Bone marrow (tissue), 2 donors: Measurements from ENCODE around the gene NPHP4.

Experiments
- DNase-seq, 2 donors: peaks; one replicate each; lab custom pipeline; 2025; lab: John Stamatoyannopoulos, UW

The NPHP4 gene

DNA sequence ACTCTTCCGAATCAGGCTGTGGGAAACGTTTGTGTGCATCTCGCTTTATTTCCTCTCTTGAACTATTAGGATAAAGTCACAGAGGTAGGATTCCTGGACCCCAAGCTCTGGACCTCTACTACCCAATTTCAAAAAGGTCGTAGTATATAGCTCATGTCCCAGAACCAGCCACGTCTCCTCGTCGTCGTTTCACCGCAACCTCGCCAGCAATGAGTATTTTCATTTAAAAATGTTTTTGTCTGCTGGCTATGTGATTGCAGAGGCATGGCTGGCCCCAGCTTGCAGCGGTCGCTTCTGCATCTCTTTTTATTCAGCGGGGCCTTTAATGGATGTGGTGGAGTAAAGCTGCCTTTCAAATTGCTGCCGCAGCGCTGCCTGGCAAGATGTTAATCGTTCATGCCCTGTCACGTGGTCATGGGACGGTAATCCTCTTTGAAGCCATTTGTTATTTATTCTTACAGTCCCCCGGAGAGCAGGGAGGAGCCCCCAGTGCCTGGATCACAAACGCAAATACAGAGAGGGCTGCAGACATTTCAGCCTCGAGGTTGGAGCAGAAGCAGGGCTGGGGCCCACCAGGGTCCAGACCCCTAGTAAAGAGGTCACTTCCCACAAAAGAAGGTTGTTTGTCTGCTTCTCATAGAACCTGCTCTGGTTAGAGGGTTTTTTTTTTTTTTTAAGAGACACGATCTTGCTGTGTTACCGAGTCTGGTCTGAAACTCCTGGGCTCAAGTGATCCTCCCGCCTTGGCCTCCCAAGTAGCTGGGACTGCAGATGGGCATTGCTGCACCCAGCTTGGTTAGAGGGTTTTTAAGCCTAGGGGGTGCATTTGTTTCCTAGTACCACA, 11.6 kb upstream of the NPHP4 start:
- DNase-seq = no peak

DNA sequence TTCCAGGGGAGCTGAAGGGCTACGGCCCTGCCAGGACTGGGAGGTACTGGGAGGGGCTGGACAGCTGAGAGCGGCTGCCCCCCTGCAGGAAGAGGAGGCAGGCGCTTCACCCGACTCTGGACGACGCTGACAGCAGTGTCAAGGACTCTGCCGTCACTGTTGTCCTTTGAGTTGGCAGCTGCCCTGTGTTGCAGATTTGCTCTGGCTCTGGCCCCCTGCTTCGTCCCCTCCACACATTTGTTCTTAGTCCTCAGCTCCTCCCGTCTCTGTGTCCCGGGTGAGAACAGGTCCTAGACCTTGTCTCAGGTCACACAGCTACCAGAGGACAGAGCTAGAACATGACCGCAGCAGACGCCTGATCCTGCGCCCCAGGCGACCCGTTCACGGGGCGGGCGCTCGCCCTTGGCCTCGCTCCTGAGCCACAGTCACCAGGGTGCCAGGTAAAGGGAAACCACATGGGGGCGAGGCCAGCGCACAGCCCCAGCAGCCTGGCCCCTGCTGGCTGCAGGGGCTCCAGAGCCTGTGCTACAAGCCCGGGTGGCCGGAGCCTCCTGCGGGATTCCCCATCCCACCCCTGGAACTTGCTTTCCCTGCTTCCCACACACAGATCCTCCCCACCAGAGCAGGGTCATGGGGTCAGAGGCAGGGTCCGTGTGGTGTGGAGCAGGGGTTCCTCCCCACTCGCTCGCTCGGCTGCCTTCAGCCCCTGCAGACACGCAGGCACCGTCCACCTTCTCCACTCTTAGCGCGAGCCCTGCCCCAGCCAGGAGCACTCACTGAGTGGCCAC, 10.7 kb upstream of the NPHP4 start:
- no peak for DNase-seq

DNA sequence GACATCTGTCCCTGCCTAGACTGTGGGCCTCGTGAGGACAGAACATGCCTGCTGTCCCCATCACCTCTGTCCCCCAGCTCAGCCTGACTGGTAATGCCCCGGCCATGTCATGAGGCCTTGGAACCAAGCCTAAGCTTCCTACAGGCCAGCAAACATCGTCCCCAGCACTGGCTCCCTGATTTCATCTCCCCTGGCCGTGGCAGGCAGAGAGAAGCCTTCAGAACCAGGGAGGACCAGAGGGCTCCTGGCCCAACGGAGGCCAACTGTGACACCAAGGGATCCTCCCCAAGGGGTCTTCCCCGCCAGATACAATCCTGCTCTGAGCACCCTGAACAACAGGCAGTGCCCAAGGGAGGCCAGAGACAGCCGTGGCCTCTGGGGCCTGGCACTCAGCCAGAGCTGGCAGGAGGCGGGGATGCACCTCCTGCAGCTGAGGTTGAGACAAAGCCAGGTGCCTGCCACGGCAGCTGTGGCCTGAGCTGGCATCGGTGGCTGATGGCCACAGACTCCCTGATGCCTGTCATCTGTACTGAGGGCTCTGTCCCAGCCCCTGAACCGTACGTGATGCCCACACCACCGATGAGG, 9.9 kb upstream of the NPHP4 start:
- no peak for DNase-seq

DNA sequence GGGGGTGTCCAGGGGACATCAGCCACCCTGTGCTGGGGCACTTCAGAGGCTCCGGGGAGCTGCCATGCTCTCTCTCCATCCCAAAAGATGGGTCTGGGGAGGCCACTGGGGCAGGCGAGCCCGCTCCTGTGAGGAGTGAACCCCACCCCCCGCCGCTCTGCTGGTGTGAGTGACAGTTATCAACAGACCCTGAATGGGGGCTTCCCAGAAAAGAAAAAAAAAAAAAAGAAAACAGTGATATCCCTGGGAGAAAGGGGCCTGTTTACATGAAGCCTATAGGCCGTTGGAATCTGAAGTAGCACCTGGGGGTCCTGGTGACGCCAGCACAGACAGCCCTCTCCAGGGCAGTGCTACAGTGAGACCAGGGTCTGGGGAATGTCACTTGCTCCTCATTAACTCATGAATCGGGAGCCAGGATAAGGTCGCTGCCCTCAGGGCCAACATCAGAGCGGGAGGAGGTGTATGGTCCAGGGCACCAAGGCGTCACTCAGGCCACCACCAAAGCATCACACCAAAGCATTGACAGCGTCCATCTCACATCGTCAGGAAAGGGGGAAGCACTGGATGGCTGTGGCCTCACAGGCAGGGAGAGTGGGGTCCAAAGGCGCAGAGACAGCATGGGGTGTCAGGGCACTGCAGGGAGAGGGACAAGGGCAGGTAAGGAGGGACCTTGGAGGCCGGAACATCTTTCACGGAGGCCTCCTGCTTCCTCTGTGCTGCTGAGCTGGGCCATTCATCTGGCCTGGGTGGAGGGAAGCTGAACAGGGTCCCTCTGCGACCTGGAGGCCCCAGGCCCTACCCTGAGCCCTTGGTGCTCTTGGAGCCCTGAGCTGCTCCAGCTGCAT, 8.4 kb upstream of the NPHP4 start:
- DNase-seq = no peak

DNA sequence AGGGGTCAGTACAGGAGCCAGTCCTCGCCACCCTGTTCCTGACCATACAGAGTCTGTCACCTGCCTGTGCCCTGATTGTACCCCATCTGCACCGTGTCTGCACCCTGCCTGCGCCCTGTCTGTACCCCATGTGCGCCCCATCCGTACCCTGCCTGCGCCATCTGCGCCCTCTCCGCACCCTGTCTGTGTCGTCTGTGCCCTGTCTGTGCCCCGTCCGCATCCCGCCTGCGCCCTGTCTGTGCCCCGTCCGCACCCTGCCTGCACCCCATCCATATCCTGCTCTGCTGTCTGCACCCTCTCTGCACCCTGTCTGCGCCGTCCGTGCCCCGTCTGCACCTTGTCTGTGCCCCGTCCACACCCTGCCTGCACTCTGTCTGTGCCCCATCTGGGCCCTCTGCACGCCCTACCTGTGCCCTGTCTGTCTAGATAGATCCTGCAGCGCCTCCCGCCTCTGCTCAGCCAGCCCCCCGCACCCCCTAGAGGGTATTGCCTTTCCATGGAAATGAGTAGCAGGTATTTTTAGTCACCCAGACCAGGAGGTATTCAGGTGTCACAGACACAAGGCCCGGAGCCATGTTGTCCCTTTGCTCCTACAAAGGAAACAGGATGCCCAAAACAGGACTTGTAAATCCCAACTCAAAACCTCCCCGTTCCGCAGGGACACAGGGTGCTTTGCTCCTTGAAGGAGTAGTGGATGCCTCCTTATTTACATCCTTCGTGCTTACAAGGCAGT, 7.7 kb upstream of the NPHP4 start:
- no peak for DNase-seq

DNA sequence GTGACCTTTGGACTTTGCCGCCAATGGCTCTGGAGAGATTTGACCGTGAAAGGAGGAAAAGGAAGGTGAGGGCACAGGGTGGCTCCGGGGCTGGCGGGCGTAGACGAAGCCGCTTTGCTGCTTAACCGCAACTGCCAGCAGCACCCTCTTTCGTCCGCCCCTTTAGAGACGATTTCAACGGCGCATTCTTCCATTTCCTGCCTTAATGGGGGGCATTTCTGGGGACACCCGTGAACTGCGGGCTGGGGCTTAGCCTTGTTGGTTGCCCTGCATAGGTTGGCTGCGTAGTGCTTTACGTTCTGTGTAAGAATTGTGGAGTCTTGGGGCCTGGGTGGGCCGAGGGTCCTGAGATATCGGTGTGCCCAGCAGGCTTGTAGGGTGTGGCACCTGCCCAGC, 6.7 kb upstream of the NPHP4 start:
- DNase-seq = no peak

DNA sequence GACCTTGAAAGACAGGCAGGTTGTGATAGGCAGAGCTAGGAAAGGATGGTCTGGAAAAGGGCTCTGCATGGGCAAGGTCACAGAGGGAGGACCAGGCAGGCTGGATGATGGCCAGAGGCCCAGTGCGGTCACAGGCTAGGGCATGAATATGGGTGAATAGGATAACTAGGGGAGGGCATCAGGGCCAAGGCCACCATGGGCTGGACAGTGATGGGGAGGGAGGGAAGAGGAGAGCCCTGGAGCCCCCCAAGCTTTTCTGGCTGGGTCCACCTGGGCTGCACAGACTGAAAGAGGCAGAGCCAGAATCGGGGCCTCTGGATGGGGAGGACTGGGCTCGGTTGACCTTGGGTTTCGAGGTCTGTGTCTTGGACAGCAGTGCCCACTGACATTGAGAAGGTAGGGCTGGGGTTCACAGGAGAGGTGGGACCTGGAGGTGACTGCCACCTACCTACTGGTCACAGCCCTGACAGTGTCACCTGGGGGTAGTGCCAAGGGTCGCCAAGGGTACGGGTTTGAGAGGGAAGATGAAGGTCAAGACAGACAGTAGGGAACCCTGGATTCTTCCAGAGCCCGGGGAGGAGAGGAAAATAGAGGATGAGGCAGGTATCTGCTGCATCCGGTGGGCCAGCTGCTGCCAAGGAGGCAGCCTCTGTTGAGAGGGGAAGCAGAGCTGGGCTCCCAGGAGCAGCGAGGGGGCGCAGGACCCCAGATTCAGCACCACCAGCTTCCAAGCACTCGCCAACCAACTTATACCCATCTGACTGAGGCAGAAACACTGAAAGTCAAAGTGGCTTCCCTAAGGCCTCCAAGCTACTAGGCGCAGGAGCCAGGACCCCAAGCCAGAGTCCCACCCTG, 6.1 kb upstream of the NPHP4 start:
- no peak for DNase-seq

DNA sequence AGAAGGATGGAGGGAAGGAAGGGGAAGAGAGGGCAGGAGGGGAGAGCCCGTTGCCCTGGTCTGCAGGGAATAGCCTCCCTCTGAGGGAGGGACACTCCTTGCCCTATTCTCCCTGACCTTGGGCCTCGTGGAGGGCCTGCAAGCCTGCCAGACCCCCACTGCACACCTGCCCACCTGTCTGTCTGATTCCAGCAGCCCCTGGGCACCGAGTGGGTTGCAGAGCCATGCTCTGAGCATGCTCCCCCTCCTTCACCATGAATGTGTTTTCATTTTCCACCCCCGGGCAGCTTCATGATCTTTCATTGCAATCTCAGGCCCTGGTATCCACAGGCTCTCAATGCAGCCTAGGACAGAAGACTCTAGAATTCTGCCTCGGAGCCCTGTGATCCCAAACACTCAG, 5.1 kb upstream of the NPHP4 start:
- DNase-seq = no peak

DNA sequence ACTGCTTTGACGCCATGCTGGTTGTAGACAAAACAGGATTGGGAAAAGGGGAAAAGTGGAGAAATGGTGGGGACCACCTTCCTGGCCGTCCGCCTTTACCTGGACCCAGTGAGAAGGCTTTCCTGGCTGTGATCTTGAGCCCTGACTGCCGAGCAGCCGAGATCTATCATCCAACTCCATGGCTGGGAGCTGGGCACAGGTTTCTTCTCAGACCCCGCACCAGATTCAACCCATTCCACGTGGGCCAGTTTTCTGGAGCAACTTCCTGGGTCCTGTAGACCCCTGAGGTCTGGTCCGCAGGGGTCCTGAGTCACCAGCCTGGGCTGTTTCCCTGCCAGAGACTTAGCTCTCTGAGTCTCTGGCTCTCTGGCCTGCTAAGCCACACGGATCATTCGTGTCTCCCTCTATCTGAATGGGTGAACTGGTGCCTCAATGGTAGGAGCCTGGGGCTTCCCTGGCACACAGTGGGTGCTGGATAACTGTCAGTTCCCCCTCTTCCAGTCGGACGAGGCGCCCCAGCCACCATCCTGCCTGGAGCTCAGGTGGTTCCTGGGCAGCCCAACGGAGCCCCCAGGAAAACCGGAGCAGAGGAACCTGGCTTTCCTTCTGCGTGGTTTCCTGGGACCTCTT, 4.5 kb upstream of the NPHP4 start:
- DNase-seq = no peak

DNA sequence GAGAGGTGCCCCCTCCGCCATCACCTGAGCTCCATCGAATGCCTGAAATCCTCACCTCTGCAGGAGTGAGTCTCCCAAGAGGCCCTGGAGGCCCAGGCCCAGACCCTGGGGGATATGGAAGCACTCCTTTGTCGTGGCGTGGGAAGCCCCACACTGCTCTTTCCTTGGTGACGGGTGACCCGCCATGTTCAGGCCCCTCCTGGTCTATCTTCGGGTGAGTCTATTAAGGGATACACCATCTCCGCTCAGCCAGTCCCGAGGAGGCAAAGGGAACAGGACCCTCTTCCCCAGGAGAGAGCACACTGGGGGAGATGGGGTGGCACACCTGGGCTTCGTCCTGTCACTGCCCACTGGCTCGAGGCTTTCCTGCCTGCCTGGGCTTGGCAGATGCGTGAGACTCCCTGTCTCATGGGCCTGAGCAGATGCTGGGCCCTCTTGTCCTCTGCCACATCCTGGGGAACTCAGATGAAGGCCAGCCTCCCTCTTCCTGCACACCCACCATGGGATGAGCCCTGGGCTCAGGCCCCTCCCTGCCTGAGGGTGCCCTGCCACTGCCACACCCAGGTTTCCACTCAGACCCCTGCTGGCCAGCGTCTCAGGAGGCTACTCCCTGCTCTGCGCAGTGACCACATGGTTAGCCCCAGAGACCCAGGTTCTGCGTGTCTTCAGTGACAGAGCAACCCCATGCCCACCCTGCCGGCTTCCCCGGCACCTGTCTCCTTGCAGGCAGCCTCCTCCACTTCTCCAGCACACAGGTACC, 3.8 kb upstream of the NPHP4 start:
- DNase-seq = no peak

DNA sequence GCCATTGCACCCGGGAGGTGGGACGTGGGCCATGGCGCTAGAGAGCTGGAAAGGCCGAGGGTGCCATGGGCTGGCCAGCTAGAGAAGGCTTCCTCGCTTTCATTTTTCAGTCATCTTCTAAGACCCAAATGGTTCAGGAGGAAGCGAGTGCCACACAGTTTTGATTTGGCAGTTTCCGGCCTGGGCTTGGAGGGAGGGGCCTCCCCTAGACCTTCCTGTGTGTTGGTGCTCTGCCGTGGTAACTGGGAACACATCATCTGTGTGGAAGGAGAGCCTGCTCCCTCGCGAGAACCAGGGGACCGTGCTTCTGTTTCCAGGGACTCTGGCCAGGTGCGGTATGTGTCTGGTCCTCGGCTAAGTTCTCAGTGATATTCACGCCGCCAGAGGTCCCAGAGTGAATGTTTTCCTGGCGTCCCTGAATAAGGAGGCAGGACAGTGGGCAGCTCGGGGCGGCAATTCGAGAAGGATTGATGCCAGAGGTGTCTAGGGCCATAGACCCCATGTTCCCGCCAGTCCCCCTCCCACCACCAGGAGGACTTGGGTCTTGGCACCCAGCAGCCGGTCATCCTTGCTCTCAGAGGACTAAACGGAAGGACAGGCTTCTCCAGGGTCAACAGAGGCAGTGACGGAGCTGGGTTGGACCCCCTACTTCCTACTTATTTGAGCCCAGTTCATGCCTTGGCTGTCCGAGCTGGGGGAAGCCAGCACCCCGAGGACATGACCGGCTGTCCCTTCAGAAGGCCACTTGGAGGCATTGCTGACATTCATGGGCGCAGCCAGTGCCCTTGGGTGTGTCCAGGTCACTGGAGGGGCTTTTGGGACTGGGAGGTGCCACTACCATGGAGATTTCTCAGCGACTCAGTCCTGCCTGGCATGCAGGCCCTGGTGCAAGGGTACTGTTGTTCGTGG, 2.7 kb upstream of the NPHP4 start:
- DNase-seq = peak in 1 of 2 donors; percentile 16

DNA sequence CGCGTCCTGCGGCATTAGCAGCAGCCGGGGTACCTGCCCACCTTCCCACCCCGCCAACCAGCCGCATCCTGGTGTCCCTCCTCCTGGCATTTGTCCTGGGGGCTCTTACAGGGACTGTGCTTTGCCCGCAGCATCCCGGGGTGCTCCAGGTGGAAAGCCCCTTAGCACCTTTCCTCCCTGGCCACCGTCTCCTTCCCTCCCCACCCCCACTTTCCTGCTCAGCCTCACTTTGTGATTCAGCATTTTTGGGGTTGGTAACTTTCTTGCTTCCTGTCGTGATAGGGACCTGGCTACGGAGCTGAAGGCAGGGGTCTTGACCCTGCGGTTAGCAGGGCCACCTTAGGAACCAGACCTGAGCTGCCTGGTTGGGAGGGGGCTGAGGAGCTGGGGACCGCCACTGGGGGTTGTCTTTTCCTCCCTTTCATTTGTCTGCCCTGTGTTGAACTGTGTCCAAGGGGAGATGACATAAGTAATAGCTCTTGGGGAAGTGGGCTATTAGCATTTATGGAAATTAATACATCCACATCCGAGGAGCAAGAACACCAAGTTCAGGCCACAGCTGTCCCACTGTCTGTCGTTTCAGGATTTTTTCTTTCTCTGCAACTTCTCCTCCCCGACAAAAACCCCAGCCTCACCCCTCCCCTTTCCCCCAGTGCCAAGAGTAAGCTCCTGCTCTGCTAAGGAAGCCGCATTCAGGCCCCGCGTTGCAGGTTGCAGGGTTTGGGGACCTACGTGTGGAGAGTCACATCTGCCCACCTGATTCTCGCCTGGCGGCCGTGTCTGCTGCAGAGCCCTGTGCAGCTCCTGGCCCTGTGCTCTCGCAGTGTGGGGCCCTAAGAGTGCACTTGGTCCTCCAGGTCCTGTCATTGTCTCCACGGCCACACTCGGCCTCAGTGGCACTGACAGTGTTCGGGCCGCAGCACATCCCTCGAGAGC, 1.6 kb upstream of the NPHP4 start:
- DNase-seq = peak in 1 of 2 donors; percentile 16

DNA sequence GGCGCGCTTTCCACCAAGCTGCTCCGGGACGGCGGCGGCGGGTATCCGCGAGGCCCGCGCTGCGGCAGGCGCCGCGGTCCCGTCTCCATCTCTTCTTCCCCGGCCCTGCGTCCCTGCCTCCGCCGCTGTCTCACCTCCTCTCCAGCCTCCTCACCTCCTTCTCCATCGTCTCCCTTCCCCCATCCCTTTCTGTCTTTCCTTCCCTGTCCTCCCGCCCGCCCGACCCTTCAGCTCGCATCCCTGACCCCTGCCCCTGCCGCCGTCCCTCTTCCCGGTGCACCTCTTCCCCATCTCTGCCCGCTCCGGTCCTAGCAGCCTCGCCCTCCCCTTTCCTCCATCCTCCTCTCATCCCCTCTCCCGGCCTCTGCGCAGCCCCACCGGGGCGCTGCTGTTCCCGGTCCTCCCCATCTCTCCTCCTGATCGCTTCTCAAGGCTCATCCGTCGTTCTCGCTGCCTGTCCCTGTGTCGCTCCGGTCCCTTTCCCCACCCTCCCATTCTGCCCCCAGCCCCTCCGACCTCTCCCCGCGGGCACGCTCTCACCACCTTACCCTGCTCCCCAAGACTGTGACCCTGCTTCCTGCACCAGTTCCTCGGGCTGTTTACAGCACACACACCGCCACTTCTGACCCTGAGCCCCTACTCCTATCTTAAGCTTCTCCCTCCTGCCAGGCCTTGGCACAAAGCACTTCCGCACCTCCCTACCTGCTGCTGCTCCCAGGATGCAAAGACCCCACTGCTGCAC, 760 bp upstream of the NPHP4 start:
- peak in 1 of 2 donors; percentile 18 for DNase-seq

DNA sequence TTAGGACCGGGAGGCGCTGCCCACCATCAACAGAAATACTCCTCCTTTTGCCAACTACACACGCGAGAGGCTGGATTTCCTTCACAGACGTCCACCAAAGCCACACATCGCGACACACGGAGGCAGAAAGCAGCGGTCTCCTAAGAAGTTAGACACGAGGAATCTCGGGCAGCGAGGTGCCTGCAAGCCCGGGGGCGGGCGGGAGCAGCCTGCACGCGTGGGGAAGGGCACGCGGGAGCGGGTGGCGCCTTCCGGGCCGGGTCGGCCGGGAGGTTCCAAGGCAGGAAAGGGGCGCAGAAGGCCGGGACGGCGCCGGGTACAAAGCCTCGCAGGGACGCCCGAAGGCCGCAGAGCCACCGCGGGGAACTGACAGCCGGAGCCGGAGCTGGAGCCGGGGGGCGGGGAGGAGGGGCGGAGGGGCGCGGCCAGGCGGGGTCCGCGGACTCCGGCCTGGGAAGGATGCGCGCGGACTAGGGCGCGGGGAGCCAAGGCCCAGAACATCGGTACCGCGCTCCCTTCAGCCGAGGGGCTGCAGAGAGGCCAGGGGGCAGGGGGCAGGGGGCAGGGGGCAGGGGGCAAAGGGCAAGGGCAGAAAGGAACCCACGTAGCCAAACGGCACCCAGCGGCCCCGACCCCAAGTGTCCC, 722 bp downstream of the NPHP4 start:
- DNase-seq = no peak

DNA sequence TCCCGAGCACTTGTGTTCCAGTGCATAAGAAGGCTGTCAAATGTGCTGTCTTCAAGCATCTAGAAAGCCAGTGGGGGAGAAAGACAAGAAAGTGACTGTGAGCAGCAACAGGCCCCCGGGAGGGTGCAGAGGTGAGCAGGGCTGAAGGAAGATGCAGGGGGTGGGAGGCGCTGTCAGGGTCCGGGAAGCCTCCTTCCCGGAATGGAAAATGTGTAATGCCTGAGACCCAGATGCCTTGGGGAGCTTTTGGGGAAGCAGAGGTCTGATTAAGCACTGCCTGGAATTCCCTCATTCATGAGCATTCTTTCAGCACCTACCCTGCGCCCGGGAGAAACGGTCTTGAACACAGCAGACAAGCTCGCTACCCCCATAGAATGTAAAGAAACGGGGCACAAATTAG, 1.3 kb downstream of the NPHP4 start:
- DNase-seq = no peak
